Kidney (tissue), 14 donors: ENCODE data around the gene PCYT2. TPM values are rescaled to one million over a fixed set of nuclear protein-coding genes. Genes with fewer than 3 reads are reported as not detected.

Experiments used
- DNase-seq, 5 donors: peaks; one replicate each; pipeline ENCODE4 v3.0.0-alpha.2; 2013 to 2020
- FAIRE-seq: peaks from 2 replicates; lab custom pipeline; 2012; peaks lifted over from hg19 to GRCh38; lab: Jason Lieb, UNC
- H3K27ac ChIP-seq, 2 donors: one replicate each; pipeline ENCODE4 v1.7.0; 2013; ENCODE audit warnings: low read depth in 2 of 2, low read length in 2 of 2, inconsistent platforms in 1 of 2
- H3K27me3 ChIP-seq: one replicate; pipeline ENCODE4 v1.7.1; 2013; ENCODE audit warnings: low read length, inconsistent platforms; ENCODE audit not compliant: control insufficient read depth, insufficient read depth
- H3K36me3 ChIP-seq, 3 donors: one replicate each; pipeline versions ENCODE4 v1.7.0 to v1.7.1; 2013; ENCODE audit warnings: low read length in 3 of 3, control low read depth in 1 of 3, inconsistent platforms in 1 of 3; ENCODE audit not compliant: insufficient read depth in 3 of 3, control insufficient read depth in 2 of 3
- H3K4me1 ChIP-seq, 3 donors: one replicate each; pipeline versions ENCODE4 v1.7.0 to v1.7.1; 2013; ENCODE audit warnings: low read length in 3 of 3, inconsistent platforms in 1 of 3, low read depth in 1 of 3; ENCODE audit not compliant: control insufficient read depth in 2 of 3, insufficient read depth in 2 of 3
- H3K4me3 ChIP-seq, 3 donors: one replicate each; pipeline versions ENCODE4 v1.7.0 to v1.8.1; 2013; ENCODE audit warnings: low read length in 3 of 3, control low read depth in 1 of 3, inconsistent platforms in 1 of 3
- H3K9ac ChIP-seq, 3 donors: one replicate each; pipeline versions ENCODE4 v1.7.0 to v1.7.1; 2013; ENCODE audit warnings: low read length in 3 of 3, control low read depth in 1 of 3, inconsistent platforms in 1 of 3
- H3K9me3 ChIP-seq, 3 donors: one replicate each; pipeline versions ENCODE4 v1.7.0 to v1.7.1; 2013; ENCODE audit warnings: low read length in 3 of 3, control low read depth in 1 of 3, inconsistent platforms in 1 of 3; ENCODE audit not compliant: control insufficient read depth in 2 of 3, insufficient read depth in 1 of 3
- intact Hi-C: fragments of 100-400 bp; cut with DNase I; formaldehyde crosslinking; loops from one replicate; pipeline ENCODE4 v1.11.1; 2022
- polyA plus RNA-seq: library from polyadenylated mRNA; stranded (reverse); fragments of 350-450 nt; fragmentation: Illumina TruSeq; extraction: RNeasy Lipid Tissue Mini Kit (QIAGEN cat#74804); gene quantifications from one replicate; pipeline ENCODE4 v1.2.3, GENCODE V29; 2014; ENCODE audit warnings: low read depth, low replicate concordance; ENCODE audit not compliant: insufficient read depth
- total RNA-seq: library from RNA; stranded (reverse); fragmentation: NEBNext Ultra II Directional; extraction: Animal tissue kit (Norgen Biotek cat#: 25700); gene quantifications from one replicate; pipeline ENCODE4 v1.2.1, GENCODE V29; 2021
- TF ChIP-seq, protein P1 (sequence below): IDR thresholded peaks from 3 replicates; pipeline ENCODE4 v1.5.1; 2012; ENCODE audit warnings: mild to moderate bottlenecking, moderate library complexity, borderline replicate concordance; ENCODE audit not compliant: insufficient read depth; ENCODE audit errors: extremely low read depth
- donor health status: control.
- donor health status: control.
- donor health status: control.
- donor health status: control.
- donor health status: control.
- donor health status: DM: yes; HTN: yes; CAD: no.
- donor health status: Normal renal cell carcinoma (clear cell type).

The PCYT2 gene
- total and polyA plus RNA-seq, 2 donors from 2014 or later: 28.4 to 104 TPM

DNA sequence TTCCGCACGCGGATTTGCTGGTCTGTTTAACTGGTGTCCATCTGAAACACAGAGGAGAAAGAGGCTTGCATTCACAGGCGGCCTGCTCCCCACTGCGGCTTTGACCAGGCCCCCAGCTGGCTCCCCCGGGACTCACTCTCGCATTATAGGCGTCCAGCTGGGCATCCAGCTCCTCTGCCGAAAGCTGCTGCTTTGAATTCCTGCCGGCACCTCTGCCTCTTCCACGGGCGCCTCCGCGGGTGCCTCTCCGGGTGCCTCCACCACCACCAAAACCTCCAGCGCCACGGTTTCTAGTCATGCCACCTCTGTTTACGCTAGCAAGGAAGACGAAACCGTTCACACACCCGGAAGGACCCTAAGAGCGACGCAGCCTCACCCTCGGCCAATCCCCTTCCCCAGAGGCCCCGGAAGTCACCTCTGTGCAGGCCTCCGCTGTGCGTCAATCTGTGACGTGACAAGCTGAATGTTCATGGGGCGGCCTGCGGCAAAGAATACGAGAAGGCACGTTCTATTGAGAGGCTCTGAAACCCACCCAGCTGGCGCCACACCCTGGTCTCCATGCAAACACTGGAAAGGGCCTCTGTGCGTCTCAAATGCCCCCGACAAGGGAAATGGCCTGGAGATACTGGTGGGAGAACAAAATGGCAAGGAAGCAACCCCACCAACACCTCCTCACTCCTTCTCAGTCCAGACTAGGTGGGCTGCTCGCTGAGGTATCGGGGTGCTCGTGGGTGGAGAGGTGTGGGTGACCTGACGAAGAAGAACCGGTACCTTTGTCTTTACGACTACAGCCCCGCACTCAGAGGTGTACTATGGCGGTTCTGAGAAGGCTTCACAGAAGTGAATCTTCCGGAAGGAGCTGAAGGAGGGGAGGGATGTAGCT is 22.9 kb downstream of the PCYT2 start:
- no peak overlapping the region for H3K4me3 ChIP-seq
- no peak overlapping the region for H3K9ac ChIP-seq
- intact Hi-C loops: no loop called here
- no peaks in the 10 kb centered on the region for H3K9me3 ChIP-seq
- H3K4me1 ChIP-seq: peaks cover 0 to 9% (median 5%) of the 10 kb centered on the region in 3 donors
- peaks cover 0 to 27% (median 24%) of the 10 kb centered on the region in 3 donors for H3K36me3 ChIP-seq
- TF ChIP-seq, protein P1, sequence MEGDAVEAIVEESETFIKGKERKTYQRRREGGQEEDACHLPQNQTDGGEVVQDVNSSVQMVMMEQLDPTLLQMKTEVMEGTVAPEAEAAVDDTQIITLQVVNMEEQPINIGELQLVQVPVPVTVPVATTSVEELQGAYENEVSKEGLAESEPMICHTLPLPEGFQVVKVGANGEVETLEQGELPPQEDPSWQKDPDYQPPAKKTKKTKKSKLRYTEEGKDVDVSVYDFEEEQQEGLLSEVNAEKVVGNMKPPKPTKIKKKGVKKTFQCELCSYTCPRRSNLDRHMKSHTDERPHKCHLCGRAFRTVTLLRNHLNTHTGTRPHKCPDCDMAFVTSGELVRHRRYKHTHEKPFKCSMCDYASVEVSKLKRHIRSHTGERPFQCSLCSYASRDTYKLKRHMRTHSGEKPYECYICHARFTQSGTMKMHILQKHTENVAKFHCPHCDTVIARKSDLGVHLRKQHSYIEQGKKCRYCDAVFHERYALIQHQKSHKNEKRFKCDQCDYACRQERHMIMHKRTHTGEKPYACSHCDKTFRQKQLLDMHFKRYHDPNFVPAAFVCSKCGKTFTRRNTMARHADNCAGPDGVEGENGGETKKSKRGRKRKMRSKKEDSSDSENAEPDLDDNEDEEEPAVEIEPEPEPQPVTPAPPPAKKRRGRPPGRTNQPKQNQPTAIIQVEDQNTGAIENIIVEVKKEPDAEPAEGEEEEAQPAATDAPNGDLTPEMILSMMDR: no peak
- FAIRE-seq (no peak), DNase-seq (no peak)
- no peaks in the 10 kb centered on the region for H3K27me3 ChIP-seq
- no peak overlapping the region for H3K27ac ChIP-seq

DNA sequence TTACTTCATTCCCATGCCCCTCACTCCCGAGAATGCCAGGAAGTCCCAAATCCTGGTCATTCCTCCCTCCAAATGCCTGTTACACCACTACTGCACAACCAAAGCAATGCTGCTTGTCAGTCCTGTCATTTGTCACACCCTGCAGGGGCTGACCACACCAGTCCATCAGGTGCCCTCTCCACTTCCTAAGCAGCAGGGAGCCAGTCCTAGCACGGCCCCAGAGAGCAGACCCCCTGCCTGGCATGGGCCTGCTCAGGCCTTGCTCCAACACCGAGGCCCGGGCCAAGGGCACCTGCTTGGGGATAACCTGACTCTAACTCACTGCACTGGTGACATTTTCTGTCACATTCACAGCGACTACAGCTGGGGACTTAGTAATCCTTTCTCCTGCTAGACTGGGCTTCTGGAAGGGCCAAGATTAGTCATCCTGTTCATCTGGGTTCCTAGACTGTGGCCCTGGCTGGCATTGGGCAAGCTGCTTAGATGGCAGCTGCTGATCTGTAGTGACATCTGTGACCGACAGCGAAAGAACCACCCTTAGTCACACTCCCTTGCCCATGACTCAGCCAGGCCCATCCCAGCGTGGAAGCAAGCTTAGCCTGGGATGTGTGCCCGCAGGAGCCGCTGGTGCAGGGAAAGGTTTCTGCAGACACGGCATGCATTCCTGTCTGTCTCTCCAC is 25.2 kb downstream of the PCYT2 start:
- Histone ChIP-seq H3K4me3 (no peak overlapping the region), H3K36me3 (peaks cover 0 to 27% (median 24%) of the 10 kb centered on the region in 3 donors), H3K4me1 (peaks cover 0 to 9% (median 5%) of the 10 kb centered on the region in 3 donors), H3K9ac (no peak overlapping the region), H3K9me3 (no peaks in the 10 kb centered on the region), H3K27me3 (no peaks in the 10 kb centered on the region), H3K27ac (peak overlapping the region in 1 of 2 donors; percentile 63)
- intact Hi-C loops: no loop called here
- DNase-seq: peak in 1 of 5 donors; percentile 86
- FAIRE-seq: no peak
- TF ChIP-seq, protein P1: no peak

DNA sequence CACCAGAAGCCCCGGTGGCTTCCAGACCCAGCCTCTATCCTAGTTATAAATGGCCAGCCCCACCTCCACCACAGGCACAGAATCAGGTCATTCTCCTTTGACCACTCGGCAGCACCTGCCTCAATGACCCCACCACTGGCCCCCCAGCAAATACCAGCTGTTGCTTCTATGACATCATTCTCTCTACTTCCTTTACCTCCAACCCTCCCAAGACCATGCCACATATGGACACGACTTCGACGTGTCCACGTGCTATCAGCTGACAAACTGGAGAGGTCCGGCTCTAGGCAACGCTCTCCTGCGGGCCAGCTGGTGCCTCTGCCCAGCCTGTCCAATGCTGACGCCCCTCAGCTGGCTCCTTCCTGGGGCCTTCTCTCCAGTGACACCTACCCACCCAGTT is 25.7 kb downstream of the PCYT2 start:
- peak overlapping the region in 1 of 2 donors; percentile 63 for H3K27ac ChIP-seq
- peaks cover 0 to 27% (median 24%) of the 10 kb centered on the region in 3 donors for H3K36me3 ChIP-seq
- H3K9me3 ChIP-seq: no peaks in the 10 kb centered on the region
- no peak overlapping the region for H3K9ac ChIP-seq
- no peak overlapping the region for H3K4me3 ChIP-seq
- no peak for DNase-seq
- TF ChIP-seq, protein P1: no peak
- H3K4me1 ChIP-seq: peaks cover 0 to 8% (median 3%) of the 10 kb centered on the region in 3 donors
- no peaks in the 10 kb centered on the region for H3K27me3 ChIP-seq
- FAIRE-seq: no peak
- intact Hi-C loops: no loop called here
